ENCODE data around the gene MVB12A. TPM values are rescaled to one million over a fixed set of nuclear protein-coding genes. Genes with fewer than 3 reads are reported as not detected.

Gene MVB12A
- total and polyA plus RNA-seq, 2 donors, result 25.7 to 66.4 TPM

DNA sequence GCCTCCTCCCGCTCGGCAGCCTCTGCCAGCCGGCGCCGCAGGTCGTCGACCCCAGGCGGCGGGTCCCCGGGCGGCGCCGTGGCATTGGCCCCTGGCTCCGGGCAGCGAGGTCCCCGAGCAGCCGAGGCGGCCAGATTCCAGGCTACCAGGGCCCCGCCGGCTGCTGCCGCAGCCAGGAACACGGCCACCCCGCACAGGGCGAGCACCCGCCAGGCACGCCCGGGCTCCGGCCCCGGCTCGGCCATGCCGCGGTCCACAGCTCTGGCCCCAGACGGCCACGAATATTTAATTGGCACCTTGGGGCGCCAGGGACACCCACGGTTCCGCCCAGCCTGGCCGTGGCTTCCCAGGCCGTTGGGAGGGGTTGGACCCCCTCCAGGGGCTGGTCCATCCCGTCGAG, 25.9 kb upstream of the MVB12A start, which contains the start of gene CCDC194:
Gene CCDC194, minus strand, starts transcription at position 283 of the 400 bp plus-strand sequence. Its CDS starts 38 bp downstream, at position 245.
- Histone ChIP-seq H3K27ac (ENCODE audit: low read depth) (no peak within 1 kb of the TSS), H3K4me3 (ENCODE audit: low read depth, low read length) (no peak within 1 kb of the TSS), H3K36me3 (ENCODE audit: insufficient read depth) (no peaks in the 10 kb centered on the region), H3K4me1 (ENCODE audit: insufficient read depth) (no peaks in the 10 kb centered on the region)
- WGBS, result 32% methylated on average over 41 of the region's 41 CpGs
- no peak for DNase-seq (ENCODE audit: extremely low spot score)

DNA sequence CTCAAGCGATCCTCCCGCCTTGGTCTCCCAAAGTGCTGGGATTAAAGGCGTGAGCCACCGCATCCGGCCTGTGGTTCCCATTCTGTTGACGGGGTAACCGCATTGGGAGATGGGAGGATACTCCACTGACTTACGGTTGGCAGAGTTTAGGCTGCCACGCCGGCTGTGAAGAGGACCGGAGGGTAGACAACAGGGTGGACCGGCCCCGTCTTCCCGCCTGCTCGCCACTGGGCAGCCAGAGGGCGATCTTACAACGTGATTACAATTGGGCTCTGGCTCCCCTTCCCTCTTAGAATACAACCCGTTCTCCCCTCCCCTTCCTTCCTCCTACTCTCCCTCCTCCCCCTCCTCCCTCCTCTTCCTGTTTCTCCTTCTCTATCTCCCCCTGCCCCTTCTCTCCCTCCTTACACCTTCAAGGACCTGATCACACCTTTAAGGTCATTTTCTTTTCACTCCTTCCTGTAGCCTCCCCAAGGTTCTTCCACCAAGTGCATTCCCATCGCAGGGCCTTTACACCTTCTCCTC, 24.9 kb upstream of the MVB12A start:
- Histone ChIP-seq H3K4me1 (ENCODE audit: insufficient read depth) (no peaks in the 10 kb centered on the region), H3K27ac (ENCODE audit: low read depth) (no peak overlapping the region), H3K36me3 (ENCODE audit: insufficient read depth) (no peaks in the 10 kb centered on the region), H3K4me3 (ENCODE audit: low read depth, low read length) (no peak overlapping the region)
- 17% methylated on average over 19 of the region's 19 CpGs for WGBS
- no peak for DNase-seq (ENCODE audit: extremely low spot score)

DNA sequence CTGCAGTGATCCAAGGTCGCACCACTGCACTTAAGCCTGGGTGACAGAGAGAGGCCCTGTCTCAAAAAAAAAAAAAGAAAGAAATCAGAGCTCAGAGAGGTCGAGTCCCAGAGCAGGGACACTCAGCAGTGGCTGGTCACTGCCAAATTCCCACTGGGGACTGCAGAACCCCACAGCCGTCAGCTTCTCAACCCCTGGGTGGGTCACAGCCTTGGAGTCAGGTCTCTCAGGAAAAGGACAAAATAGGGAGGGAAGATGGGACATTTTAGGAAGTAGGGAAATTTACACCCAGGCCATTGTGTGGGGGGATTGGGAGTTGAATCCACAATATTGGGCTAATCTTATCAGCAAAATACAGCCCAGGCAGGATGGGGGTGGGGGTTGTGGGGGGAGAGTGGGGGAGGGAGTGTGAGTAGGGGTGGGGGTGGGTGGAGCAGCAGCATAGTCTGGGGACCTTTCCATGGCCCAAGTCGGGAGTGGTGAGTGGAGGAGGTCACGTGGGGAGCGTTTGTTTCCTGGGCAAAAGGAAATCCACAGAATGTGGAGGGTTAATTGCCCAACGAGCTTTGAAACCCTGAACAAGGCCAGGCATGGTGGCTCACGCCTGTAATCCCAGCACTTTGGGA, 20.8 kb upstream of the MVB12A start:
- no peak for DNase-seq (ENCODE audit: extremely low spot score)
- WGBS, result 63% methylated on average over 8 of the region's 8 CpGs
- Histone ChIP-seq H3K4me3 (ENCODE audit: low read depth, low read length) (no peak overlapping the region), H3K4me1 (ENCODE audit: insufficient read depth) (no peaks in the 10 kb centered on the region), H3K36me3 (ENCODE audit: insufficient read depth) (no peaks in the 10 kb centered on the region), H3K27ac (ENCODE audit: low read depth) (no peak overlapping the region)

DNA sequence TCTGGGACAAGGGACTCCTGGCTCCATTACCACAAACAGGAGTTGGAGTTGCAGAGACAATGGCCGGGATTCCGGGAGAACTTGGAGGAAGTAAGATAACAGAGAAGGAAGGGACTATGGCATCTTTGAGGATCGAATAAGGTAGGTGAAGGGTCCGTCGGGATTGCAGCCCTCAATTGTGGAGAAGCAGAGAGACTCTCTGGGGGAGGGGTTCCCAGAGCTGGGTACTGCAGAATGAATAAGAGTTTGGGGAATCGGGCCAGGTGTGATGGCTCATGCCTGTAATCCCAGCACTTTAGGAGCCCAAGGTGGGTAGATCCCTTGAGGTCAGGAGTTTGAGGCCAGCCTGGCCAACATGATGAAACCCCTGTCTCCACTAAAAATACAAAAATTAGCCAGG, 18.2 kb upstream of the MVB12A start:
- H3K4me3 ChIP-seq (ENCODE audit: low read depth, low read length), result no peak overlapping the region
- H3K27ac ChIP-seq (ENCODE audit: low read depth), result no peak overlapping the region
- H3K36me3 ChIP-seq (ENCODE audit: insufficient read depth), result no peaks in the 10 kb centered on the region
- 87% methylated on average over 6 of the region's 6 CpGs for WGBS
- H3K4me1 ChIP-seq (ENCODE audit: insufficient read depth), result no peaks in the 10 kb centered on the region
- no peak for DNase-seq (ENCODE audit: extremely low spot score)

DNA sequence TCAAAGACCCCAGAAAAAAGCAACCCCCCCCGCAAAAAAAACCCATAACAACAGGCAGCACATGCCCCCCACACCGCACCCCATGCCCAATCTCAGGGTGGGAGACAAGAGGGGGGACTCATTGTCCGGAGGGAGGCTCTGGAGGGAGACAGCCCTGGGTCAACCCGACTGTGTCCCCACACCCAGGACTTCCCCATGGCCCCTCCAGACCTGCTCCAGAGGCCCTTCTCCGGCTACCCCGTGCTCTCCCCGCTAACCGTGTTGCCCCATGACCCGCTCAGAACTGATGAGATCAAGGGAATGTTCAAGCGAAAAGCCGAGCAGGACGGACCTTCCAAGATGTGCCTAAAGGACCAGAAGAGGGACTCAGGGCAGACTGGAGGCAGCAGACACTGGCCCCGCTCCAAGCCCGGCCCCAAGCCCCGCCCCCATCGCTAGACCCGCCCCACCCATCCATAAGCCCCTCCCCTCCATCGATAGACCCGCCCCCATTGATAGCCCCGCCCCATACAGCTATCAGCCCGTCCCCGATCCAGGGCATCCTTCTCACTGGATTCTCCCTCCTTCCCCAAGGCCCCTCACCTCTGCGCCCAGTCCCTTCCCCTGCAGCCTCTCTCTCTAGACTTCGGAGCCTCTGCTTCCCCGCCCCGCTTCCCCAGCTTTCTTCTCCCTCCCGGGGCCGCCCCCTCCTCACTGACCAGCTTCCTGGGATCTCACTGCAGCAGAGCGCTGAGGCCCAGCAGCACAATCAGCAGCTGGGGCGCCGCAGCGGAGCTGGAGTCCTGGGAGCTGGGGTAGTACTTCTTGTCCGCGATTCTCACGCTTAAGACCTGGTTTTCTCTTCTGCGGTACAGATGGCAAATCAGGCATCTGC, 16.6 kb upstream of the MVB12A start:
- WGBS, result 47% methylated on average over 35 of the region's 36 CpGs
- Histone ChIP-seq H3K4me3 (ENCODE audit: low read depth, low read length) (no peak overlapping the region), H3K36me3 (ENCODE audit: insufficient read depth) (no peaks in the 10 kb centered on the region), H3K27ac (ENCODE audit: low read depth) (no peak overlapping the region), H3K4me1 (ENCODE audit: insufficient read depth) (no peaks in the 10 kb centered on the region)
- DNase-seq (ENCODE audit: extremely low spot score), result no peak

DNA sequence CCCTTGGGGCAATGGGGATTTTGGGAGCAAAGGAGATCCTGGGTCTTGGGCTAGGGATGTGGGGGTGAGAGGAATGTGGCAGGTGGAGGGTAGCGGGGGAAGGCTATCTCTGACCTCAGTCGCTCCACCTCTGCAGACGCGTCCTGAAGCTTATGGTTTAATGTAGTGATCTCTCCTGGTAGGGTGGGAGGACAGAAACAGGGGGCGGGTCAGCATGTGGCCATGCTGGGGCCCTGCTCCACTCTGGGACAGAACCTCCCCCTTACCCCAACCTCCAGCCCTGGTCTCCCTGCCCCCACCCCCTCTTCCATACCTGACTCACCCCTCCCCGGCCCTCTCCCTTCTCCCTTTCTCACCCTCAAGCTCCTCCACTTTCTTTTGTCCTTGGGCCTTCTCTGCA, 15.8 kb upstream of the MVB12A start:
- Histone ChIP-seq H3K4me3 (ENCODE audit: low read depth, low read length) (no peak overlapping the region), H3K27ac (ENCODE audit: low read depth) (no peak overlapping the region), H3K4me1 (ENCODE audit: insufficient read depth) (no peaks in the 10 kb centered on the region), H3K36me3 (ENCODE audit: insufficient read depth) (no peaks in the 10 kb centered on the region)
- WGBS, result 86% methylated on average over 6 of the region's 6 CpGs
- DNase-seq (ENCODE audit: extremely low spot score), result no peak

DNA sequence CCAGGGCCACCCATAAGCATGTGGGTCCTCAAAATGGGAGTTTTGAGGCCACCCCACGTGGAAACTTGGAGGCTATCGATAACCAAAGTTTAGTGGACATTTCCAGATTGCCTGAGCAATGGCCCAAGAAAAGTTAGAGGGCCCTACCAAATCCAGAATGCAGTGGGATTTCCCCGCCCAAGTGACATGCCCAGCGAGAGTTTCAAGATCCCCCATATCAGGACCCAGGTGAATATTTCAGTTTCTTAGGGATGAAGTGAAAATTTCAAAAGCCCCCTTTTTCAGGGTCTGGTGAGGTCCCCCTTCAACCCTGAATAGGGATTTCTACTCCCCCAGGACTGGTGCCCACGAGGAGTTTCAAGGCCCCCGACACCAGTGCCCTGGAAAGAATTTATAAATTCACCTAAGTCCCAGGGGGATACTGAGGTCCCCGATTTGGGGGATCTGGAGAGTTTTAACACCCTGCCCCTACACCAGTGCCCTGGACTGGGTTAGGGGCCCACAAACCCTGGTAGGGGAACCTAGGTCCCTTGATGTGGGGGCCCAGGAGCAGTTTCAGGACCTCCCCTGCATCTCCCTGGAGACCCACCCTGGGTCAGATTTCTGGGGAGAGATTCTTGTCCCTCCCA, 15.1 kb upstream of the MVB12A start:
- WGBS, result 88% methylated on average over 7 of the region's 7 CpGs

DNA sequence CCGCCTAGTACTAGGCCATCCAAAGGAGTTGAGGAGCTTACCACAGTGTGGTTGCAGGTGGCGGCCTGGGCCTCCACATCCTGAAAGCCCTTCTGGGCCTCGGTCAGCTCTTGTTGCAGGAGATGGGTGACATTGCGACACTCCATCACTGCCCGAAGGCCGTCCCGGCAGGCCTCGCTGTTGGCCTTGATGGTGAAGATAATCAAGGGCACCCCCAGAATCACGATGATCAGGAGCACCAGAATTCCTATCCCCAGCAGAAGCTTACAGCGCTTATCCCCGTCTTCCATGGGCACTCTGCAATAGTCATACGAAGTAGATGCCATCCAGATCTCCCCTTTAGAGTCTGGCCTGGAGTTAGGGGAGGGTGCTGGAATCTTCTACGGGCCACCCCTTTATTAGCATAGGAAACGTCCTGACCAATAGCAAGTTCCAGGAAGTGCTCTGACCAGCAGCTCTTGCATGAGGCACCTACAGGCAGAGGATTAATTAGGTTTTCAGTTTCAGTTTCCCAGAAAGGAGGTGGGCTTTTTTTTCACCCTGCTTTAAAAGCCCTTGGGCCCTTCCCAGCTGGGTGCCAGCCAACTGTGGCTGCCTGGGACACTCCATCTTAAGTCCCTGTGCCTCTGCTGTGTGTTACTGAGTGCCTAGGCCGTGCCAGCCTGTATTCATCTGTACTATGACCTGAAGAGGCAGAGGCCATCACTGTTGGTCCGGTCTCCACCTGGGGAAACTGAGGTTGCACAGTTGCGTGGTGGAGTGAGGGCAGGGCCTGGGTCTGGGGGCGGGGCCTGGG, 14.4 kb upstream of the MVB12A start, which contains the start of gene BST2:
Gene BST2, minus strand, starts transcription at position 381 of the 796 bp plus-strand sequence. Its CDS starts 55 bp downstream, at position 326.
- no peaks in the 10 kb centered on the region for H3K36me3 ChIP-seq (ENCODE audit: insufficient read depth)
- H3K27ac ChIP-seq (ENCODE audit: low read depth), result peak within 1 kb of the TSS; percentile 55
- H3K4me1 ChIP-seq (ENCODE audit: insufficient read depth), result no peaks in the 10 kb centered on the region
- DNase-seq (ENCODE audit: extremely low spot score), result no peak
- WGBS, result 65% methylated on average over 18 of the region's 18 CpGs
- peak within 1 kb of the TSS; percentile 38 for H3K4me3 ChIP-seq (ENCODE audit: low read depth, low read length)

More for the DNA sequence above, 15.1 kb upstream of the MVB12A start:
- no peaks in the 10 kb centered on the region for H3K36me3 ChIP-seq (ENCODE audit: insufficient read depth)
- peak overlapping the region; percentile 38 for H3K4me3 ChIP-seq (ENCODE audit: low read depth, low read length)
- DNase-seq (ENCODE audit: extremely low spot score), result no peak
- no peak overlapping the region for H3K27ac ChIP-seq (ENCODE audit: low read depth)
- H3K4me1 ChIP-seq (ENCODE audit: insufficient read depth), result no peaks in the 10 kb centered on the region

DNA sequence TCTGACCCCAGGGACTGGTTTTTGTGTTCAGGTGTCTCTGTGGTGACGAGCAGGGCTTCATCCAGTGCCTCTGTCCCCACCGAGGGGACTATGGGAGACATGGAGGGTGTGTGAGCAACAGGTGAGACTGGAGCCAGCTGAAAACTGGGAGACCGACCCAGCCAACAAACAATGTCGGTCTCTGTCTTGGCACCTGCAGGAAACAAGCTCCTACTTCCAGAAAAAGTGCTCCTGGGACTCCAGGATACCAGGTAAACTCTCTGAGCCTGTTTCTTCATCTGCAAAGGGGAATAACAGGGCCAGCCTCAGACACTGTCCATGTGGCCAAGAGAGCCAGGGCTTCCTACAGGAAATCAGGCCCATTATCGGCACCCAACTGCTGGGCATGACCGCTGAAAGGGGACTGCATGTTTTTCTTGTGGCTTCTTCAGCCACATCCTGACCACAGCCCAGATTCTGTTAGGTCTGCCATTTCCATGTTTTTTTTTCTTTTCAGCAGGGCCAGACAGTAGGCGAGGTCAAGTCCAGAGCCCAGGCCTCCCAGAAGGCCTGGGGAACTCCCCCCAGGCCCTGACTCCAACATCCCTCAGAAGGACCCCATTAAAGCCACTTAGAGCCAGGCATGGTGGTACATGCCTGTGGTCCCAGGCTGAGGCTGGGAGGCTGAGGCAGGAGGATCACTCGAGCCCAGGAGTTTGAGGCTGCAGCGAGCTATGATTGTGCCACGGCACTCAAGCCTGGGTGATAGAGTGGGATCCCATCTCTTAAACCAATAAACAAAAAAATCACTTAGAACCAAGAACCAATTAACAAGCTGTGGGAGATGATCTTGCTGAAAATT, 13.6 kb upstream of the MVB12A start:
- WGBS, result 81% methylated on average over 10 of the region's 10 CpGs
- H3K4me3 ChIP-seq (ENCODE audit: low read depth, low read length), result peak overlapping the region; percentile 38
- DNase-seq (ENCODE audit: extremely low spot score), result no peak

DNA sequence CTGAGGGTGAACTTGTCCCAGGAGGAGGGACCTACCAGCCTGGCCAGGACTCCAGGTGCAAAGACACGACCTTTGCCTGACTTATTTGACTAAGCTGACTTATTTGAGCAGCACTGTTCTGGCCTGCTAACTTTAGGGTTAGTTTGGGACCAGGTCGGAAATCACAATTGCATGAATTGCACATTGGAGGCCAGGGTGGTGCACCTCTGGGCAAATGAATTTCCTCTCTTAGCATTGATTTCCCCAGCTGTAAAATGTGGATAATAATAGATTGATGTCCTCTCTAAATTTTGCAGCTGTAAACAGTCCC, 13.0 kb upstream of the MVB12A start:
- Histone ChIP-seq H3K4me1 (ENCODE audit: insufficient read depth) (peaks cover under 1% of the 10 kb centered on the region), H3K4me3 (ENCODE audit: low read depth, low read length) (peak overlapping the region; percentile 17), H3K27ac (ENCODE audit: low read depth) (no peak overlapping the region), H3K36me3 (ENCODE audit: insufficient read depth) (no peaks in the 10 kb centered on the region)
- no peak for DNase-seq (ENCODE audit: extremely low spot score)
- WGBS, result 58% methylated on average over 2 of the region's 2 CpGs

More for the DNA sequence above, 13.6 kb upstream of the MVB12A start:
- no peaks in the 10 kb centered on the region for H3K36me3 ChIP-seq (ENCODE audit: insufficient read depth)
- peak overlapping the region; percentile 55 for H3K27ac ChIP-seq (ENCODE audit: low read depth)
- no peaks in the 10 kb centered on the region for H3K4me1 ChIP-seq (ENCODE audit: insufficient read depth)

DNA sequence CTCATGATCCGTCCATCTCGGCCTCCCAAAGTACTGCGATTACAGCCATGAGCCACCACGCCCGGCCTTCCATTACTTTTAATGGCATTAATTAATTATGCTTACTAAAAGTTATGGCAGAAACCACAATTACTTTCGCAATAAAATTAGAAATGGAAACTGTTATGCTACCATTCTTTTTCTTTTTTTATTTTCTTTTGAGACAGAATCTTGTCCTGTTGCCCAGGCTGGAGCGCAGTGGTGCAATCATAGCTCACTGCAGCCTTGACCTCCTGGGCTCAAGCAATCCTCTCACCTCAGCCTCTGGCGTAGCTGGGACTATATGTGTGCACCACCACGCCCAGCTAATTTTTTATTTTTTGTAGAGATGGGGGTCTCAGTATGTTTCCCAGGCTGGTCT, 9.9 kb upstream of the MVB12A start:
- H3K4me1 ChIP-seq (ENCODE audit: insufficient read depth), result peaks cover 2% of the 10 kb centered on the region
- WGBS, result 94% methylated on average over 9 of the region's 9 CpGs
- H3K4me3 ChIP-seq (ENCODE audit: low read depth, low read length), result no peak overlapping the region
- no peaks in the 10 kb centered on the region for H3K36me3 ChIP-seq (ENCODE audit: insufficient read depth)
- H3K27ac ChIP-seq (ENCODE audit: low read depth), result no peak overlapping the region
- DNase-seq (ENCODE audit: extremely low spot score), result no peak

DNA sequence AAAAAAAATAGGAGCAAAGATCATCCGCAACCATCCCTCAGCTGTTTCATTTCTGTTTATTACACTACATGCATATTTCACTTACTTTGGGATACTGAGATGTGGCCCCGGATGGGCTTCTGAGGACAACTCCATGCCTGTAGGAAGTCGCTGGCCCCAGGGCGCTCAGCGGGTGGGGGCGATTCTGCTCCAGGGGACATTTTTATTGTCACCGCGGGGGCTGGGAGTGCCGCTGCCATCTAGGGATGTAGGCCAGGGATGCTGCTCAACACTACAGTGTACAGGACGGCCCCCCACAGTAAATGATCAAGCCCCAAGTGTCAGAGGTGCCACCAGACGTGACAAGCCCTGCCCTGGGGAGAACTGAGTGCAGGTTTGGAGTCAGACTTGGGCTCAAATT, 8.0 kb upstream of the MVB12A start:
- H3K4me3 ChIP-seq (ENCODE audit: low read depth, low read length), result no peak overlapping the region
- H3K4me1 ChIP-seq (ENCODE audit: insufficient read depth), result peaks cover 2% of the 10 kb centered on the region
- WGBS, result 72% methylated on average over 11 of the region's 11 CpGs
- DNase-seq (ENCODE audit: extremely low spot score), result no peak
- H3K36me3 ChIP-seq (ENCODE audit: insufficient read depth), result no peaks in the 10 kb centered on the region
- H3K27ac ChIP-seq (ENCODE audit: low read depth), result no peak overlapping the region

Measured in urinary bladder (tissue), 4 donors.